Breast epithelium (tissue), 3 donors: ENCODE results near the gene PTPRO.

Source experiments
- POLR2A ChIP-seq: fragments of 450-650 bp; IDR thresholded peaks from one replicate; pipeline ENCODE4 v1.6.1; 2016; ENCODE audit warnings: antibody characterized with exemption, mild to moderate bottlenecking, moderate library complexity
- POLR2AphosphoS5 ChIP-seq, 3 donors: sonication (generic); formaldehyde crosslinking; IDR thresholded peaks; one replicate each; pipeline ENCODE4 v1.6.1; 2017; ENCODE audit warnings: antibody characterized with exemption in 3 of 3
- TF ChIP-seq, protein P1 (sequence below), 3 donors: fragments of 450-650 bp; IDR thresholded peaks; one replicate each; pipeline ENCODE4 v1.5.1; 2016 to 2017; ENCODE audit warnings: antibody characterized with exemption in 3 of 3, mild to moderate bottlenecking in 3 of 3, moderate library complexity in 3 of 3

DNA sequence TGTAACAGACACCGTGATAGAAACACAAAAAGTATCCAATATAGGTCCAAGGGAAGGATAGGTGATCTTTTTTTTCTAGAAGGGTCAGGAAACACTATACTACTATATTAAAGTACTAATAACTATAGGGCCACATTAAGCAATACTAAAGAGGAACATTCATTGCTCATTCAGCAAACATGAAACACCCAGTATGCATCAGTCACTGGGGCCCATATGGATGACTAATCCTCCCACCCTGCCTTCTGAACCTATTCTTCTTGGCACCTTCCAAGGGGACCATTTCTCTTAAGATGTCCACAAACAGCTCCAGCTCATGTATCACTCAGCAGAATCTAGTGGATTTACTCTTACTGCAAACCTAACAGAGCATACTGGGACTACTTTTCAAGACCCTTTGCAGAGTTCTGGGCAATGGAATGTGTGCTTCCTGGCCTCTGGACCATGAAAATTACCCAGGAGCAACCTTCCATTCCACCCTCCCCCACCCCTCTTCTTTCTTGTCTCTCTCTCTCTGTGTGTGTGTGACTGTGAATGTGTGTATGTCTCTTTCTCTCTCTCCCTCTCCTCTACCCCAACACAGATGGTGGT is 279.0 kb downstream of the PTPRO start:
- TF ChIP-seq, protein P1, sequence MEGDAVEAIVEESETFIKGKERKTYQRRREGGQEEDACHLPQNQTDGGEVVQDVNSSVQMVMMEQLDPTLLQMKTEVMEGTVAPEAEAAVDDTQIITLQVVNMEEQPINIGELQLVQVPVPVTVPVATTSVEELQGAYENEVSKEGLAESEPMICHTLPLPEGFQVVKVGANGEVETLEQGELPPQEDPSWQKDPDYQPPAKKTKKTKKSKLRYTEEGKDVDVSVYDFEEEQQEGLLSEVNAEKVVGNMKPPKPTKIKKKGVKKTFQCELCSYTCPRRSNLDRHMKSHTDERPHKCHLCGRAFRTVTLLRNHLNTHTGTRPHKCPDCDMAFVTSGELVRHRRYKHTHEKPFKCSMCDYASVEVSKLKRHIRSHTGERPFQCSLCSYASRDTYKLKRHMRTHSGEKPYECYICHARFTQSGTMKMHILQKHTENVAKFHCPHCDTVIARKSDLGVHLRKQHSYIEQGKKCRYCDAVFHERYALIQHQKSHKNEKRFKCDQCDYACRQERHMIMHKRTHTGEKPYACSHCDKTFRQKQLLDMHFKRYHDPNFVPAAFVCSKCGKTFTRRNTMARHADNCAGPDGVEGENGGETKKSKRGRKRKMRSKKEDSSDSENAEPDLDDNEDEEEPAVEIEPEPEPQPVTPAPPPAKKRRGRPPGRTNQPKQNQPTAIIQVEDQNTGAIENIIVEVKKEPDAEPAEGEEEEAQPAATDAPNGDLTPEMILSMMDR (IDR thresholded peaks at IDR 0.05) = no peak
- TF ChIP-seq POLR2A = no peak
- TF ChIP-seq POLR2AphosphoS5 (IDR thresholded peaks at IDR 0.05) = no peak
